GM10248 (cell line): Measurements from ENCODE around the gene SLC6A8.

Experiments used
- CTCF ChIA-PET: fragments of 300-600 bp; sonication (Branson Sonifier 250); formaldehyde crosslinking; extraction: SDS; loops from one replicate; lab custom pipeline; 2021; ENCODE audit warnings: antibody characterized with exemption; lab: Yijun Ruan, JAX
- POLR2A ChIA-PET: fragments of 350-650 bp; sonication (Branson Sonifier 250); formaldehyde crosslinking; extraction: SDS; loops from one replicate; lab custom pipeline; 2020; ENCODE audit warnings: antibody characterized with exemption; lab: Yijun Ruan, JAX
- DNase-seq: peaks from one replicate; pipeline ENCODE4 v3.0.0; 2012; ENCODE audit errors: extremely low spot score
- TF ChIP-seq, protein P1 (sequence below): IDR thresholded peaks from 2 replicates; pipeline ENCODE4 v1.5.1; 2012; ENCODE audit warnings: mild to moderate bottlenecking, low read depth; ENCODE audit errors: extremely low read depth, missing control alignments, control extremely low read depth

The SLC6A8 gene

GRCh38 chrX:153706799-153707198 lies 19.1 kb downstream of the SLC6A8 start:
- ChIA-PET CTCF (interaction anchor here (1.2 kb wide), 1 partner anchor 9 kb away, joined by 3 read pairs; no protein-coding TSS in a partner anchor), POLR2A (no interaction called here)
- TF ChIP-seq, protein P1, sequence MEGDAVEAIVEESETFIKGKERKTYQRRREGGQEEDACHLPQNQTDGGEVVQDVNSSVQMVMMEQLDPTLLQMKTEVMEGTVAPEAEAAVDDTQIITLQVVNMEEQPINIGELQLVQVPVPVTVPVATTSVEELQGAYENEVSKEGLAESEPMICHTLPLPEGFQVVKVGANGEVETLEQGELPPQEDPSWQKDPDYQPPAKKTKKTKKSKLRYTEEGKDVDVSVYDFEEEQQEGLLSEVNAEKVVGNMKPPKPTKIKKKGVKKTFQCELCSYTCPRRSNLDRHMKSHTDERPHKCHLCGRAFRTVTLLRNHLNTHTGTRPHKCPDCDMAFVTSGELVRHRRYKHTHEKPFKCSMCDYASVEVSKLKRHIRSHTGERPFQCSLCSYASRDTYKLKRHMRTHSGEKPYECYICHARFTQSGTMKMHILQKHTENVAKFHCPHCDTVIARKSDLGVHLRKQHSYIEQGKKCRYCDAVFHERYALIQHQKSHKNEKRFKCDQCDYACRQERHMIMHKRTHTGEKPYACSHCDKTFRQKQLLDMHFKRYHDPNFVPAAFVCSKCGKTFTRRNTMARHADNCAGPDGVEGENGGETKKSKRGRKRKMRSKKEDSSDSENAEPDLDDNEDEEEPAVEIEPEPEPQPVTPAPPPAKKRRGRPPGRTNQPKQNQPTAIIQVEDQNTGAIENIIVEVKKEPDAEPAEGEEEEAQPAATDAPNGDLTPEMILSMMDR: no peak
- DNase-seq: no peak

- TF ChIP-seq, protein P1: no peak
- CTCF ChIA-PET: interaction anchor here (1.2 to 1.9 kb wide), 3 partner anchors 12 to 23 kb away, joined by 4 to 5 read pairs (median 5); no protein-coding TSS in a partner anchor
- DNase-seq: no peak
- POLR2A ChIA-PET: no interaction called here
These were observed 19.7 kb downstream of the SLC6A8 start for GRCh38 chrX:153707406-153707805.

GRCh38 chrX:153708415-153708814 lies 20.7 kb downstream of the SLC6A8 start:
- CTCF ChIA-PET: interaction anchor here (1.2 to 1.9 kb wide), 3 partner anchors 11 to 24 kb away, joined by 4 to 5 read pairs (median 5); no protein-coding TSS in a partner anchor
- TF ChIP-seq, protein P1: peak; percentile 42
- POLR2A ChIA-PET: no interaction called here
- DNase-seq: no peak

DNA sequence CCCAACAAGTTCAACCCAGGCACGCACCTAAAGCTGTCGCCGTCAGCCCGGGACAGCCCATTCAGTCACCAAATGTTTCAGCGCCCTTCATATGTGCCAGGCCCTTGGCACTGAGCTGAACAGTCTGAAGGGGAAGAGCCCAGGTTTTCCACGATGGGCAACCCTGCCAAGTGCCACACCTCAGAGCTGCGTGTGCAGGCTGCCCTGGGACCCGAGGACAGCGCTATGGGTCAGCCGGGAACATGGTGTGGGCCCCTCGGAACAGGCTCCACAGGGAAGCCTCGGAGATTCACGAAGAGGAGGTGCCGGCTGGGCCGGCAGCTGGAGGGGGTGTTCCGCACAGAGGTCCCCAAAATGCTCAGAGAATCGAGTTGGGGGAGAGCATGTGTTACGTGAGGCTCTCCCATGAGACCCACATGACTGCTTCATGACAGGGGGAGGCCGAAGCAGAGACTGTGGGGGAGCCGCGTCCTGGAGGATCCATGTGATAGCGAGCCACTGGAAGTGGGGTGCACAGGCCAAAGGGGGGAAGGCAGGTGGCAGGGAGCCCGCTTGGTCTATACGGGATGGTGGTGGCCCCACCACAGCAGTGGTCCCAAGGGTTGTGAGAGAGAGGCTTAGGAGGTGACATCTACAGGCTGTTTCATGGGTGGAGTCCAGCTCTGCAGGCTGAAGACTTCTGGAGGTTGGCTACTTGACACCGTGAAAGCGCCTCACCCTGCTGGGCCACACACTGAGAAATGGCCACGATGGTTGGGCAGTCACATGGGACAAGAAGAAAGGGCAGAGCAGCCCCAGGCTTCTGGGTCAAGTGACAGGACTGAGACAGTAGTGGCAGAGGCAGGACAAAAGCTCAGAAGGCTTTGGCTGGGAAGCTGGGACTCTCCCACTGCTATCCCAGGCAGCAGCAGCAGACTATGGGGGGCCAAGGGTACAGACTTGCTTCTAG lies 22.3 kb downstream of the SLC6A8 start:
- TF ChIP-seq, protein P1: no peak
- CTCF ChIA-PET: no interaction called here
- no peak for DNase-seq
- POLR2A ChIA-PET: no interaction called here

GRCh38 chrX:153714256-153714655 lies 26.5 kb downstream of the SLC6A8 start:
- ChIA-PET POLR2A (no interaction called here), CTCF (interaction anchor here (0.6 kb wide), 1 partner anchor 28 kb away, joined by 3 read pairs; no protein-coding TSS in a partner anchor)
- TF ChIP-seq, protein P1: no peak
- DNase-seq: no peak

DNA sequence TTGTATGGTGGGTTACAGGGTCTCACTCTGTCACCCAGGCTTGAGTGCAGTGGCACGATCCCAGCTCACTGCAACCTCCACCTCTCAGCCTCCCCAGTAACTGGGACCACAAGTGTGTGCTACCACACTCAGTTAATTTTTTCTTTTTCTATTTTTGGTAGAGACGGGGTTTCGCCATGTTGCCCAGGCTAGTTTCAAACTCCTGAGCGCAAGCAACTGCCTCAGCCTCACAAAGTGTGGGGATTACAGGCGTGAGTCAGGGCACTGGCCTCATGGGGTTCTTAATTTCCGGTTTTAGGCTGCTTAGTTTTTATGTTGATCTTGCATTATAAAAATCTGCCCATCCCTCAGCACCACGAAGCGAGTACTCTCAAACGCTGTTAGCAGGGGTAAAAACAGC lies 29.7 kb downstream of the SLC6A8 start:
- TF ChIP-seq, protein P1: no peak
- POLR2A ChIA-PET: no interaction called here
- CTCF ChIA-PET: no interaction called here
- no peak for DNase-seq
